NCI-H1092 treated with DMSO at 0.1 percent for 48 hours (cell line): ENCODE data around the gene ARID3B.

Experiments
- DNase-seq: peaks from one replicate; lab custom pipeline; 2025; lab: John Stamatoyannopoulos, UW

The ARID3B gene

GRCh38 chr15:74603789-74604705 is 63.0 kb downstream of the ARID3B start:
- no peak for DNase-seq

GRCh38 chr15:74604983-74605794 is 64.2 kb downstream of the ARID3B start:
- DNase-seq, result peak; percentile 42

- no peak for DNase-seq
Observed at GRCh38 chr15:74605795-74606150, 64.8 kb downstream of the ARID3B start.

GRCh38 chr15:74608786-74609185 is 67.8 kb downstream of the ARID3B start:
- no peak for DNase-seq

GRCh38 chr15:74609938-74610301 is 68.9 kb downstream of the ARID3B start:
- no peak for DNase-seq

GRCh38 chr15:74610302-74610951 is 69.4 kb downstream of the ARID3B start:
- no peak for DNase-seq

GRCh38 chr15:74611341-74611740 is 70.3 kb downstream of the ARID3B start:
- no peak for DNase-seq

- DNase-seq, result no peak
Observed at GRCh38 chr15:74611834-74612233, 70.8 kb downstream of the ARID3B start.

GRCh38 chr15:74612677-74613076 is 71.7 kb downstream of the ARID3B start:
- DNase-seq, result no peak

- DNase-seq, result no peak
Observed at GRCh38 chr15:74613089-74613952, 72.3 kb downstream of the ARID3B start.

GRCh38 chr15:74613953-74614743 is 73.1 kb downstream of the ARID3B start:
- no peak for DNase-seq

- DNase-seq, result peak; percentile 48
Observed at GRCh38 chr15:74614744-74615507, 73.9 kb downstream of the ARID3B start.

GRCh38 chr15:74615508-74616365 is 74.7 kb downstream of the ARID3B start, which contains the start of gene CLK3:
Gene CLK3, plus strand, starts transcription at chr15:74615836. Its CDS starts 3,361 bp downstream, at chr15:74619197.
- DNase-seq, result peak; percentile 87

- no peak for DNase-seq
Observed at GRCh38 chr15:74616366-74616939, 75.4 kb downstream of the ARID3B start.

GRCh38 chr15:74616996-74617395 is 76.0 kb downstream of the ARID3B start:
- DNase-seq, result no peak

GRCh38 chr15:74618841-74619596 is 78.0 kb downstream of the ARID3B start:
- DNase-seq, result no peak

GRCh38 chr15:74619916-74620635 is 79.1 kb downstream of the ARID3B start:
- DNase-seq, result no peak
